ENCODE data around the gene MND1.

The MND1 gene

DNA sequence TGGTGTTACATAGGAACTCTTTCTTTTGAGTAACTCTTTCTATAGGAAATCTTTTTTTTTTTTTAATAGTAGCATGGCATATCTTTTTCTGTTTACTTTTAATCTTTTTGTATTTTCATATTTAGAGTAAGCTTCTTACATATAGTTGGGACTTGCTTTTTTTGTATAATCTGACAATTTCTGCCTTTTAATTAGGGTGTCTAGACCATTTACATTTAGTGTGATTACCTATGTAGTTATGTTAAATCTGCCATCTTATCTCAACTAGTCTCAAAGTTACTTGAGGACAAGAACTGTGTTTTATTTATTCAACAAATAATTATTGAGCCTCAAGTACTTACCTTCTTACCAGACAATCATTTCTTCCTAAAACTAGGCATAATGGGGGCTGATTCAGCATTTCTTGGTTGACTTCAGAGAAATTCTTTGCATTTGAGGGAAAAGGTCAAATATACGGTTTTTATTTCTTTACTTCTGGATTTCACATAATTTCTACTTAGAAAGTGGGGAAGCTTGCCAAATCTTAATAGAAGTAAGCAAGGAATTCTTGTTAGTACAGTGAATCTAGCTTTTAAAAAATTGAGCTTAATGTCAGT, 28.6 kb downstream of the MND1 start:
- Histone ChIP-seq H3K4me1 (ENCODE audit: control insufficient read depth, insufficient read depth, low read length) (no peaks in the 10 kb centered on the region), H3K9ac (ENCODE audit: low read length in 2 of 2) (no peak overlapping the region)

DNA sequence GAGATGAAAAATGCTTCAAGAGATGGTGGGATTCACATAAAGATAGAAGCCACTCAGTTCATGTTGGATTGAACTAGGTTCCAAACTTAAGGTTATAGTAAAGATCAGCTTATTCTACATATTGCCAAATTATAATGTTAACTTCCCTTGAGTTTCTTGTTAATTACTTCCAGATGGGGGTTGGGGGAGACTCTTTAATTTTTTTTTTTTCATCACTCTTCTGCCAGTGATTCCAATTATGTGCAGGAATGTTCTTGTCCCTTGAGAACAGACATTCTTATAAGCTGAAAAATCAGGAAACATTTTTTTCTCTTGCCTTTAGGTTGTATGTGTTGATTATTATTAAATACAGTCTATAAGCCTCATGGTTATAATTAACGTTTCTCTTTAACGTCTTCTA, 30.0 kb downstream of the MND1 start:
- no peak overlapping the region for H3K9ac ChIP-seq (ENCODE audit: low read length in 2 of 2)
- no peak overlapping the region for H3K27ac ChIP-seq (ENCODE audit: low read length)
- H3K4me1 ChIP-seq (ENCODE audit: control insufficient read depth, insufficient read depth, low read length) = no peaks in the 10 kb centered on the region
- no peaks in the 10 kb centered on the region for H3K36me3 ChIP-seq (ENCODE audit: control insufficient read depth in 2 of 2, insufficient read depth in 2 of 2, low read length in 2 of 2)
- no peak overlapping the region for H3K4me3 ChIP-seq (ENCODE audit: low read length in 2 of 2)
- H3K27me3 ChIP-seq (ENCODE audit: control insufficient read depth in 1 of 2, insufficient read depth in 2 of 2, low read length in 2 of 2) = no peaks in the 10 kb centered on the region
- no peaks in the 10 kb centered on the region for H3K9me3 ChIP-seq (ENCODE audit: control insufficient read depth in 2 of 2, low read length in 2 of 2)

More for the DNA sequence above, 28.6 kb downstream of the MND1 start:
- H3K4me3 ChIP-seq (ENCODE audit: low read length in 2 of 2) = no peak overlapping the region
- H3K27me3 ChIP-seq (ENCODE audit: control insufficient read depth in 1 of 2, insufficient read depth in 2 of 2, low read length in 2 of 2) = no peaks in the 10 kb centered on the region
- no peaks in the 10 kb centered on the region for H3K36me3 ChIP-seq (ENCODE audit: control insufficient read depth in 2 of 2, insufficient read depth in 2 of 2, low read length in 2 of 2)
- H3K9me3 ChIP-seq (ENCODE audit: control insufficient read depth in 2 of 2, low read length in 2 of 2) = no peaks in the 10 kb centered on the region
- H3K27ac ChIP-seq (ENCODE audit: low read length) = no peak overlapping the region

DNA sequence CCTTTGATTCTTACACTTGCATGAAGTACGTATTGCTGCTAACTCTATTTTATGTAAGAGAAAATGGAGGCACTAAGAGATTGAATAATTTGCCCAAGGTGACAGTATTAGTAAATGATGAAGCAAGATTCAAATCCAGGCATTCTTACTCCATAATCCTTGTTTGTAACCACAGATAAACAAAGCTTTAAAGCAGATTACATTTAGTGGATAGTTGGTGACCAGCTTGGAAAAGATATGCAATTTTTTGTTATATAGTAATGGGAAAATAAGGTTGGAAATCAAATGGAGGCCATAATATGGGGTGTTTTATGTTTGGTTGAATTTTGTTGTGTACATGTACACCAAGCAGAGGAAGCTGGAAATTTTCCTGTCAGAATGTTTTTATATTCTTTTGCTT, 30.8 kb downstream of the MND1 start:
- Histone ChIP-seq H3K36me3 (ENCODE audit: control insufficient read depth in 2 of 2, insufficient read depth in 2 of 2, low read length in 2 of 2) (no peaks in the 10 kb centered on the region), H3K9me3 (ENCODE audit: control insufficient read depth in 2 of 2, low read length in 2 of 2) (no peaks in the 10 kb centered on the region), H3K4me3 (ENCODE audit: low read length in 2 of 2) (no peak overlapping the region), H3K27ac (ENCODE audit: low read length) (no peak overlapping the region), H3K9ac (ENCODE audit: low read length in 2 of 2) (no peak overlapping the region), H3K4me1 (ENCODE audit: control insufficient read depth, insufficient read depth, low read length) (no peaks in the 10 kb centered on the region), H3K27me3 (ENCODE audit: control insufficient read depth in 1 of 2, insufficient read depth in 2 of 2, low read length in 2 of 2) (no peaks in the 10 kb centered on the region)

- Histone ChIP-seq H3K4me3 (ENCODE audit: low read length in 2 of 2) (no peak overlapping the region), H3K9me3 (ENCODE audit: control insufficient read depth in 2 of 2, low read length in 2 of 2) (no peaks in the 10 kb centered on the region), H3K27me3 (ENCODE audit: control insufficient read depth in 1 of 2, insufficient read depth in 2 of 2, low read length in 2 of 2) (no peaks in the 10 kb centered on the region), H3K27ac (ENCODE audit: low read length) (no peak overlapping the region), H3K9ac (ENCODE audit: low read length in 2 of 2) (no peak overlapping the region), H3K4me1 (ENCODE audit: control insufficient read depth, insufficient read depth, low read length) (no peaks in the 10 kb centered on the region), H3K36me3 (ENCODE audit: control insufficient read depth in 2 of 2, insufficient read depth in 2 of 2, low read length in 2 of 2) (no peaks in the 10 kb centered on the region)
These were observed 38.6 kb downstream of the MND1 start for GRCh38 chr4:153383131-153383530.

DNA sequence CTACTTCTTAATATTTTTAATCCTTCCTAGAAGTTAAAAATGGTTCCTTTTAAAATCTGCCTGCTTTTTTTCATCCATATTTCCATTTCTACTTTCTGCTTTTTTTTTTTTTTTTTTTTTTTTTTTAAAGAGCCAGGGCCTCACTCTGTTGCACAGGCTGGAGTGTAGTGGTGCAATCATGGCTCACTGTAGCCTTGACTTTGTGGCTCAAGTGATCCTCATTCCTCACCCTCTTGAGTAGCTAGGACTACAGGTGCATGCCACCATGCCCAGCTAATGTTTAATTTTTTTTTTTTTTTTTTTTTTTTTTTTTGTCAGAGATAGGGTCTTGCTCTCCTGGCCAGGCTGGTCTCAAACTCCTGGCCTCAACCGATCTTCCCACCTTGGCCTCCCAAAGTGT, 39.7 kb downstream of the MND1 start:
- Histone ChIP-seq H3K4me3 (ENCODE audit: low read length in 2 of 2) (no peak overlapping the region), H3K9ac (ENCODE audit: low read length in 2 of 2) (no peak overlapping the region), H3K9me3 (ENCODE audit: control insufficient read depth in 2 of 2, low read length in 2 of 2) (no peaks in the 10 kb centered on the region), H3K27ac (ENCODE audit: low read length) (no peak overlapping the region), H3K4me1 (ENCODE audit: control insufficient read depth, insufficient read depth, low read length) (no peaks in the 10 kb centered on the region), H3K27me3 (ENCODE audit: control insufficient read depth in 1 of 2, insufficient read depth in 2 of 2, low read length in 2 of 2) (no peaks in the 10 kb centered on the region), H3K36me3 (ENCODE audit: control insufficient read depth in 2 of 2, insufficient read depth in 2 of 2, low read length in 2 of 2) (no peaks in the 10 kb centered on the region)

- no peaks in the 10 kb centered on the region for H3K9me3 ChIP-seq (ENCODE audit: control insufficient read depth in 2 of 2, low read length in 2 of 2)
- no peaks in the 10 kb centered on the region for H3K36me3 ChIP-seq (ENCODE audit: control insufficient read depth in 2 of 2, insufficient read depth in 2 of 2, low read length in 2 of 2)
- no peak overlapping the region for H3K4me3 ChIP-seq (ENCODE audit: low read length in 2 of 2)
- no peaks in the 10 kb centered on the region for H3K4me1 ChIP-seq (ENCODE audit: control insufficient read depth, insufficient read depth, low read length)
- H3K9ac ChIP-seq (ENCODE audit: low read length in 2 of 2) = no peak overlapping the region
- no peaks in the 10 kb centered on the region for H3K27me3 ChIP-seq (ENCODE audit: control insufficient read depth in 1 of 2, insufficient read depth in 2 of 2, low read length in 2 of 2)
- H3K27ac ChIP-seq (ENCODE audit: low read length) = no peak overlapping the region
These were observed 41.3 kb downstream of the MND1 start for GRCh38 chr4:153385784-153386183.

GRCh38 chr4:153387981-153388380, 43.5 kb downstream of the MND1 start:
- H3K4me1 ChIP-seq (ENCODE audit: control insufficient read depth, insufficient read depth, low read length) = no peaks in the 10 kb centered on the region
- no peaks in the 10 kb centered on the region for H3K27me3 ChIP-seq (ENCODE audit: control insufficient read depth in 1 of 2, insufficient read depth in 2 of 2, low read length in 2 of 2)
- no peaks in the 10 kb centered on the region for H3K9me3 ChIP-seq (ENCODE audit: control insufficient read depth in 2 of 2, low read length in 2 of 2)
- H3K27ac ChIP-seq (ENCODE audit: low read length) = no peak overlapping the region
- no peaks in the 10 kb centered on the region for H3K36me3 ChIP-seq (ENCODE audit: control insufficient read depth in 2 of 2, insufficient read depth in 2 of 2, low read length in 2 of 2)
- H3K4me3 ChIP-seq (ENCODE audit: low read length in 2 of 2) = no peak overlapping the region
- H3K9ac ChIP-seq (ENCODE audit: low read length in 2 of 2) = no peak overlapping the region

GRCh38 chr4:153393397-153393796, 48.9 kb downstream of the MND1 start:
- no peak overlapping the region for H3K9ac ChIP-seq (ENCODE audit: low read length in 2 of 2)
- no peaks in the 10 kb centered on the region for H3K9me3 ChIP-seq (ENCODE audit: control insufficient read depth in 2 of 2, low read length in 2 of 2)
- no peaks in the 10 kb centered on the region for H3K4me1 ChIP-seq (ENCODE audit: control insufficient read depth, insufficient read depth, low read length)
- no peak overlapping the region for H3K27ac ChIP-seq (ENCODE audit: low read length)
- no peak overlapping the region for H3K4me3 ChIP-seq (ENCODE audit: low read length in 2 of 2)
- no peaks in the 10 kb centered on the region for H3K27me3 ChIP-seq (ENCODE audit: control insufficient read depth in 1 of 2, insufficient read depth in 2 of 2, low read length in 2 of 2)
- no peaks in the 10 kb centered on the region for H3K36me3 ChIP-seq (ENCODE audit: control insufficient read depth in 2 of 2, insufficient read depth in 2 of 2, low read length in 2 of 2)

DNA sequence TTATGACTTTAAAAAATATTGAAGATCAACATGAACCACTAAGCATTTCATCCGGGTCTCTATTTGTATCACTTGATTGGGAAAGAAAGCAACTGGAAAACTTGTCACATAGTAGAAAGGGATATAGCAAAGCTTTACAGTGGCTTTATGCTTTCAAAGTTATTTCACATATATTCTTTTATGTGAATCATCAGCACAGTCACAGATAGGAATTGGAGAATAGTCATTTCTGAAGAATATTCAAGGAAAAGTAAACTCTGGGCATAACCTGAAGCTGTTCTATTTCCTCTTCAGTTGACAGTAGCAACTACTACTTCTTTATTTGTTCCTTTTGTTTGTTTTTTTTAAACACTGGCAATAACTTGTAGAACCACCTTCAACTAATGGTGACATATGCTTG, 50.5 kb downstream of the MND1 start:
- H3K9ac ChIP-seq (ENCODE audit: low read length in 2 of 2) = no peak overlapping the region
- no peaks in the 10 kb centered on the region for H3K27me3 ChIP-seq (ENCODE audit: control insufficient read depth in 1 of 2, insufficient read depth in 2 of 2, low read length in 2 of 2)
- H3K9me3 ChIP-seq (ENCODE audit: control insufficient read depth in 2 of 2, low read length in 2 of 2) = no peaks in the 10 kb centered on the region
- H3K27ac ChIP-seq (ENCODE audit: low read length) = no peak overlapping the region
- H3K4me1 ChIP-seq (ENCODE audit: control insufficient read depth, insufficient read depth, low read length) = no peaks in the 10 kb centered on the region
- no peak overlapping the region for H3K4me3 ChIP-seq (ENCODE audit: low read length in 2 of 2)
- H3K36me3 ChIP-seq (ENCODE audit: control insufficient read depth in 2 of 2, insufficient read depth in 2 of 2, low read length in 2 of 2) = no peaks in the 10 kb centered on the region

- no peaks in the 10 kb centered on the region for H3K9me3 ChIP-seq (ENCODE audit: control insufficient read depth in 2 of 2, low read length in 2 of 2)
- no peaks in the 10 kb centered on the region for H3K27me3 ChIP-seq (ENCODE audit: control insufficient read depth in 1 of 2, insufficient read depth in 2 of 2, low read length in 2 of 2)
- no peak overlapping the region for H3K27ac ChIP-seq (ENCODE audit: low read length)
- H3K9ac ChIP-seq (ENCODE audit: low read length in 2 of 2) = no peak overlapping the region
- no peaks in the 10 kb centered on the region for H3K4me1 ChIP-seq (ENCODE audit: control insufficient read depth, insufficient read depth, low read length)
- H3K36me3 ChIP-seq (ENCODE audit: control insufficient read depth in 2 of 2, insufficient read depth in 2 of 2, low read length in 2 of 2) = no peaks in the 10 kb centered on the region
- H3K4me3 ChIP-seq (ENCODE audit: low read length in 2 of 2) = no peak overlapping the region
These were observed 54.2 kb downstream of the MND1 start for GRCh38 chr4:153398713-153399112.

DNA sequence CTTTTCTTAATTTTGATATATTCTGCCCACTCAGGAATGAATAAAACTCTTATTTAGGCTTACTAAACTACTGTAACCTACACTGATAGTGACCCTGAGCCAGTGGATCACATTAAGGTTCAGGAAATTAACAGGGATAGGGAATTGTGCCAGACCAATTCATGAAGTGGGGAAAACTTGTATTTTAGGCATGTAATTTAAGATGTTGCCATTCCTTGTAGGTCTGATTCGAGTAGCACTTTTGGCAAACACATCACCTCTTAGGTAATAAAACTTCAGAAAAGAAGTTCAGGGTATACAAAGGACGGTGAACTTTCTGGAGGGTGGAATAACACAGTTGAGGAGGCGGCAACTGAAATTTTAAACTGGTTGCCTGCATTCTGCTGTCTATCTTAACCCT, 54.9 kb downstream of the MND1 start:
- no peak overlapping the region for H3K4me3 ChIP-seq (ENCODE audit: low read length in 2 of 2)
- no peak overlapping the region for H3K9ac ChIP-seq (ENCODE audit: low read length in 2 of 2)
- no peaks in the 10 kb centered on the region for H3K9me3 ChIP-seq (ENCODE audit: control insufficient read depth in 2 of 2, low read length in 2 of 2)
- no peaks in the 10 kb centered on the region for H3K27me3 ChIP-seq (ENCODE audit: control insufficient read depth in 1 of 2, insufficient read depth in 2 of 2, low read length in 2 of 2)
- H3K27ac ChIP-seq (ENCODE audit: low read length) = no peak overlapping the region
- no peaks in the 10 kb centered on the region for H3K36me3 ChIP-seq (ENCODE audit: control insufficient read depth in 2 of 2, insufficient read depth in 2 of 2, low read length in 2 of 2)
- H3K4me1 ChIP-seq (ENCODE audit: control insufficient read depth, insufficient read depth, low read length) = no peaks in the 10 kb centered on the region

Measured in stomach smooth muscle (tissue), 2 donors.